ENCODE results near the gene EYA2. TPM values are rescaled to one million over a fixed set of nuclear protein-coding genes. Genes with fewer than 3 reads are reported as not detected.

Gene EYA2
- total and polyA plus RNA-seq, 2 of the 4 experiments (the other 2 are of a cell fraction), result 2.3 to 5.4 TPM

DNA sequence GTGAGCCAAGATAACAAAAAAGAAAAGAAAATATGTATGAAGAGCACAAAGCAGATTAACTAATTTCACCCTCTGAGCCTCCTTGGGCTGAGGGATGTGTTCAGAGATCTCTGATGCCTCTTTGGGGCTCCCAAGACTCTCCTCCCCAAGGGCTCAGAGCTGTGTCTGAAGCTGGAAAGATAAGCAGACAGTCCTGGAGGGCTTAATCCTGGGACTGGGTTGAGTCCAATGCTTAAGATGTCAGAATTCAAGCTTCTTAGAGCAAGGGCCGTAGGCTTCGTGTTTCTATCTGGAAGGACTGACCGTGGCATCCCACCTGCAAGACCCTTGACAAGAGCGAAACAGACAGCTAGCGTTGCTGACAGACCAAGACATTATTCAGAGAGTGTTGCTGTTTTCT is 232.9 kb downstream of the EYA2 start (continued):
- TF ChIP-seq MAFK (IDR thresholded peaks at IDR 0.05; ENCODE audit: low read depth, low read length) (no peak), POLR2A (IDR thresholded peaks at IDR 0.05; ENCODE audit: low read depth, low read length) (no peak), CHD1 (IDR thresholded peaks at IDR 0.05; ENCODE audit: low read depth, low read length) (no peak), BHLHE40 (IDR thresholded peaks at IDR 0.05; ENCODE audit: low read depth, low read length) (no peak)
- TF ChIP-seq, protein P1, sequence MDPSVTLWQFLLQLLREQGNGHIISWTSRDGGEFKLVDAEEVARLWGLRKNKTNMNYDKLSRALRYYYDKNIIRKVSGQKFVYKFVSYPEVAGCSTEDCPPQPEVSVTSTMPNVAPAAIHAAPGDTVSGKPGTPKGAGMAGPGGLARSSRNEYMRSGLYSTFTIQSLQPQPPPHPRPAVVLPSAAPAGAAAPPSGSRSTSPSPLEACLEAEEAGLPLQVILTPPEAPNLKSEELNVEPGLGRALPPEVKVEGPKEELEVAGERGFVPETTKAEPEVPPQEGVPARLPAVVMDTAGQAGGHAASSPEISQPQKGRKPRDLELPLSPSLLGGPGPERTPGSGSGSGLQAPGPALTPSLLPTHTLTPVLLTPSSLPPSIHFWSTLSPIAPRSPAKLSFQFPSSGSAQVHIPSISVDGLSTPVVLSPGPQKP (IDR thresholded peaks at IDR 0.05; ENCODE audit: borderline replicate concordance, low read depth, low read length), result no peak

DNA sequence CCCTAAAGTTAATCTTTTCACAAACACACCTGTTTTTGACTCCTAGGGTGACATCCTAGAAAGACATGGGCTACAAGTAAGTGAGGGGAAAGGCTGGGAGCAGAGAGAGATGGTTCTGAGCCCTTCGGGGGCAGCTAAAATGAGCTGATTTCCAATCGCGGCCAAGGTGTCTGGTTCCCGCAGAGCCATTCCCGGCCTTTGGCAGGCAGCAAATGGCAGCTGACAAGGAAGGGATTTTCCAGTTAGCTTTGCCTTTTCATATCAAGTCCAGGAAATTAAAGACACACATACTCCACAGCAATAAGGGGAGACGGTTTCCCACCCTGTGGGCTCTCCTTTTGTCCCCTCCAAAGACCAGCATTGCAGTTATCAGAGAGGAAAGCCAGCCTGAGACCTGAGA is 233.4 kb downstream of the EYA2 start:
- H3K4ac ChIP-seq (ENCODE audit: low read depth, low read length), result peak overlapping the region; percentile 85
- no peaks in the 10 kb centered on the region for H3K27me3 ChIP-seq (ENCODE audit: control insufficient read depth, insufficient read depth, low read length)
- no peak overlapping the region for H2AK9ac ChIP-seq (replicated peaks; ENCODE audit: low read depth, low read length, poor library complexity)
- H4K8ac ChIP-seq (ENCODE audit: low read depth in 2 of 2, low read length in 2 of 2), result peak overlapping the region; percentile 18 to 23; a peak in 2 of 4 replicates
- peak overlapping the region; percentile 80 for H4K91ac ChIP-seq (ENCODE audit: insufficient read depth, low read depth, low read length)
- H2BK20ac ChIP-seq (ENCODE audit: low read depth, low read length), result peak overlapping the region; percentile 71
- no peak overlapping the region for H3K4me2 ChIP-seq (ENCODE audit: low read depth, low read length)
- in situ Hi-C loops (cut with MboI; ENCODE audit: low sequenced_read_pairs) (no loop called here), dilution Hi-C loops (cut with HindIII; ENCODE audit: low sequenced_read_pairs, unreplicated experiment) (no loop called here), intact Hi-C loops (cut with micrococcal nuclease) (loop anchor here (10.0 kb wide), 1 partner anchor 173 kb away; no protein-coding TSS in a partner anchor)
- H3K23ac ChIP-seq (ENCODE audit: low read depth, low read length), result no peak overlapping the region; the same call in 1 of the 2 replicates
- no peak overlapping the region for H2BK5ac ChIP-seq (ENCODE audit: low read depth, low read length, poor library complexity, severe bottlenecking)
- no peak for DNase-seq
- no CpG with 5 or more reads among the region's 6 CpGs for WGBS, 2 experiments (ENCODE audit: extremely low coverage in 2 of 2, insufficient read length in 1 of 2)
- peaks cover 0 to 9% of the 10 kb centered on the region in 2 experiments; a peak in 2 of 4 replicates for H3K79me1 ChIP-seq (ENCODE audit: low read depth in 1 of 2, low read length in 2 of 2)
- no peak overlapping the region for H3K27ac ChIP-seq (ENCODE audit: insufficient read depth, low read length)
- no peaks in the 10 kb centered on the region for H4K20me1 ChIP-seq (ENCODE audit: insufficient read depth, low read length)
- H3K9ac ChIP-seq (ENCODE audit: low read depth, low read length), result no peak overlapping the region
- H3K9me1 ChIP-seq (ENCODE audit: insufficient read depth, low read length), result peaks cover 17% of the 10 kb centered on the region
- peak overlapping the region; percentile 69; the same call in 1 of the 3 replicates for H2BK15ac ChIP-seq (ENCODE audit: low read depth, low read length)
- H3K4me1 ChIP-seq (ENCODE audit: control insufficient read depth, insufficient read depth, low read length), result peaks cover 19% of the 10 kb centered on the region
- peak overlapping the region; percentile 80 for H2BK120ac ChIP-seq (ENCODE audit: low read depth, low read length)
- H4K5ac ChIP-seq (ENCODE audit: low read depth, low read length), result no peak overlapping the region; the same call in 1 of the 2 replicates
- no peak overlapping the region for H3K4me3 ChIP-seq (ENCODE audit: insufficient read depth, low read depth, low read length)
- H3K56ac ChIP-seq (ENCODE audit: extremely low read depth, insufficient read depth, low read length), result no peak overlapping the region
- H3K36me3 ChIP-seq (ENCODE audit: control insufficient read depth, insufficient read depth, low read length), result no peaks in the 10 kb centered on the region
- no peak overlapping the region; the same call in 1 of the 2 replicates for H3K14ac ChIP-seq (replicated peaks; ENCODE audit: low read depth, low read length)
- ChIA-PET POLR2A (ENCODE audit: unreplicated experiment) (interaction anchor here (0.7 kb wide), 1 partner anchor 224 kb away, joined by 3 read pairs; no protein-coding TSS in a partner anchor), CTCF (interaction anchor here (1.0 kb wide), 1 partner anchor 18 kb away, joined by 3 read pairs; no protein-coding TSS in a partner anchor)
- no TSS peak for BruUV-seq (replicated peaks)
- ATAC-seq (ENCODE audit: low read depth), result no peak
- no peak overlapping the region for H3K18ac ChIP-seq (ENCODE audit: low read depth, low read length)
- H2AFZ ChIP-seq (replicated peaks; ENCODE audit: low read length, poor library complexity), result no peak overlapping the region
- H3K9me3 ChIP-seq (ENCODE audit: control insufficient read depth, insufficient read depth, low read length), result no peaks in the 10 kb centered on the region
- peak overlapping the region; percentile 71; the same call in 1 of the 2 replicates for H2AK5ac ChIP-seq (ENCODE audit: low read depth, low read length)
- TF ChIP-seq CTCF (conservative IDR thresholded peaks at IDR 0.05; ENCODE audit: low read depth, low read length) (no peak), MAFK (IDR thresholded peaks at IDR 0.05; ENCODE audit: low read depth, low read length) (no peak), RAD21 (IDR thresholded peaks at IDR 0.05; ENCODE audit: low read length) (no peak), BHLHE40 (IDR thresholded peaks at IDR 0.05; ENCODE audit: low read depth, low read length) (no peak), CHD1 (IDR thresholded peaks at IDR 0.05; ENCODE audit: low read depth, low read length) (no peak), RCOR1 (IDR thresholded peaks at IDR 0.05; ENCODE audit: insufficient replicate concordance, low read length) (no peak), SMC3 (IDR thresholded peaks at IDR 0.05; ENCODE audit: low read depth, low read length) (no peak), USF2 (IDR thresholded peaks at IDR 0.05; ENCODE audit: low read depth, low read length) (no peak), RFX5 (IDR thresholded peaks at IDR 0.05; ENCODE audit: low read depth, low read length) (no peak), MXI1 (IDR thresholded peaks at IDR 0.05; ENCODE audit: borderline replicate concordance, low read depth, low read length) (no peak), MAZ (IDR thresholded peaks at IDR 0.05; ENCODE audit: borderline replicate concordance, low read depth, low read length) (no peak)

All from IMR-90 (cell line).